Ovary (tissue), 3 donors: ENCODE results near the gene NOTCH1.

Experiments used
- POLR2A ChIP-seq: fragments of 450-650 bp; IDR thresholded peaks from one replicate; pipeline ENCODE4 v1.6.1; 2017; ENCODE audit warnings: antibody characterized with exemption, mild to moderate bottlenecking, moderate library complexity
- TF ChIP-seq, protein P1 (sequence below), 3 donors: fragments of 450-650 bp in 2 of 3; fragments of 200-600 bp in 1 of 3; IDR thresholded peaks; one replicate each; pipeline versions ENCODE4 v1.5.1 to v1.8.0; 2016 to 2022; ENCODE audit warnings: antibody characterized with exemption in 3 of 3, mild to moderate bottlenecking in 1 of 3
- donor health status: DM: no; HTN: no; CAD: no.

DNA sequence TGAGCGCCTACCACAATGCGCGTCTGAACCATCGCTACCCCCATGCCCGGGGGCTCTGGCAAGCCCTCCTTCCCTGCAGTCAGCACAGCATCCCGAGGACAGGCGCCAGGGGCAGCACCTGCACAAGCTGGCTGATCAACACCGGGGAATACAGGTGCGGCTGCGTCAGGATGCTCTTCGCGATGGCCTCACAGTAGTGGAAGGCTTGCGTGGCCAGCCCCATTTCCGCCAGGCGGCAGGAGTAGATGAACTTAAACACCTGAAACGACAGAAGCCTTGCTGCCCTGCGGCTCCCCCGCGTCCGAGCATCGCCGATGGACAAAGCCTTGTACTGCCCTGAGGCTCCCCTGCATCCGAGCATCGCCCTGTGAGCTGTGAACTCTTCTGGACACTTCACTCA lies 88.5 kb downstream of the NOTCH1 start:
- TF ChIP-seq, protein P1, sequence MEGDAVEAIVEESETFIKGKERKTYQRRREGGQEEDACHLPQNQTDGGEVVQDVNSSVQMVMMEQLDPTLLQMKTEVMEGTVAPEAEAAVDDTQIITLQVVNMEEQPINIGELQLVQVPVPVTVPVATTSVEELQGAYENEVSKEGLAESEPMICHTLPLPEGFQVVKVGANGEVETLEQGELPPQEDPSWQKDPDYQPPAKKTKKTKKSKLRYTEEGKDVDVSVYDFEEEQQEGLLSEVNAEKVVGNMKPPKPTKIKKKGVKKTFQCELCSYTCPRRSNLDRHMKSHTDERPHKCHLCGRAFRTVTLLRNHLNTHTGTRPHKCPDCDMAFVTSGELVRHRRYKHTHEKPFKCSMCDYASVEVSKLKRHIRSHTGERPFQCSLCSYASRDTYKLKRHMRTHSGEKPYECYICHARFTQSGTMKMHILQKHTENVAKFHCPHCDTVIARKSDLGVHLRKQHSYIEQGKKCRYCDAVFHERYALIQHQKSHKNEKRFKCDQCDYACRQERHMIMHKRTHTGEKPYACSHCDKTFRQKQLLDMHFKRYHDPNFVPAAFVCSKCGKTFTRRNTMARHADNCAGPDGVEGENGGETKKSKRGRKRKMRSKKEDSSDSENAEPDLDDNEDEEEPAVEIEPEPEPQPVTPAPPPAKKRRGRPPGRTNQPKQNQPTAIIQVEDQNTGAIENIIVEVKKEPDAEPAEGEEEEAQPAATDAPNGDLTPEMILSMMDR (IDR thresholded peaks at IDR 0.05) = no peak
- TF ChIP-seq POLR2A = no peak
